ENCODE measurements around the gene LIMD2.

The LIMD2 gene

DNA sequence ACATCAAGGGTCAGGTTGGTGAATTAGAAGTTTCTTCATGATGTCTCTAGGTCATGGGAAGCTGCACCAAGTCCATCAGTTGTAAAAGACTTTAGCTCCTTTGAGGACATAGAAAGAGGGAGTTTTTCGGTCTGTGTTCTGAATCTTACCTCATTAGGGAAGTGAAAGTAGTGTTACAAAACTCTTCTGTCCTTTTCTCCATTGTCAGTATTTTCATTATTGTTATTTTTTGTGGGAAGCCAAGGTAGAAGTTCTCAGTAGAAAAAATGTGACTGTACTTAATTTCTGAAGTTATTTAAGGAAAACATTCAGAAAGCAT is 53.5 kb downstream of the LIMD2 start:
- TF ChIP-seq, protein P1, sequence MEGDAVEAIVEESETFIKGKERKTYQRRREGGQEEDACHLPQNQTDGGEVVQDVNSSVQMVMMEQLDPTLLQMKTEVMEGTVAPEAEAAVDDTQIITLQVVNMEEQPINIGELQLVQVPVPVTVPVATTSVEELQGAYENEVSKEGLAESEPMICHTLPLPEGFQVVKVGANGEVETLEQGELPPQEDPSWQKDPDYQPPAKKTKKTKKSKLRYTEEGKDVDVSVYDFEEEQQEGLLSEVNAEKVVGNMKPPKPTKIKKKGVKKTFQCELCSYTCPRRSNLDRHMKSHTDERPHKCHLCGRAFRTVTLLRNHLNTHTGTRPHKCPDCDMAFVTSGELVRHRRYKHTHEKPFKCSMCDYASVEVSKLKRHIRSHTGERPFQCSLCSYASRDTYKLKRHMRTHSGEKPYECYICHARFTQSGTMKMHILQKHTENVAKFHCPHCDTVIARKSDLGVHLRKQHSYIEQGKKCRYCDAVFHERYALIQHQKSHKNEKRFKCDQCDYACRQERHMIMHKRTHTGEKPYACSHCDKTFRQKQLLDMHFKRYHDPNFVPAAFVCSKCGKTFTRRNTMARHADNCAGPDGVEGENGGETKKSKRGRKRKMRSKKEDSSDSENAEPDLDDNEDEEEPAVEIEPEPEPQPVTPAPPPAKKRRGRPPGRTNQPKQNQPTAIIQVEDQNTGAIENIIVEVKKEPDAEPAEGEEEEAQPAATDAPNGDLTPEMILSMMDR (IDR thresholded peaks at IDR 0.05; ENCODE audit: extremely low read depth, missing control alignments) = no peak
- DNase-seq (ENCODE audit: low spot score) = peak; percentile 70

Measured in GM20000 (cell line).